ENCODE measurements around the gene LYRM1. TPM values are rescaled to one million over a fixed set of nuclear protein-coding genes. Genes with fewer than 3 reads are reported as not detected.
"Not testable (repeated sequence)": the region's sequence is repeated elsewhere in the genome, so short reads cannot be mapped to it uniquely, and the experiment has no call there.

Gene LYRM1
- total RNA-seq, 2 donors from 2014 or later: 19.4 to 20.9 TPM

DNA sequence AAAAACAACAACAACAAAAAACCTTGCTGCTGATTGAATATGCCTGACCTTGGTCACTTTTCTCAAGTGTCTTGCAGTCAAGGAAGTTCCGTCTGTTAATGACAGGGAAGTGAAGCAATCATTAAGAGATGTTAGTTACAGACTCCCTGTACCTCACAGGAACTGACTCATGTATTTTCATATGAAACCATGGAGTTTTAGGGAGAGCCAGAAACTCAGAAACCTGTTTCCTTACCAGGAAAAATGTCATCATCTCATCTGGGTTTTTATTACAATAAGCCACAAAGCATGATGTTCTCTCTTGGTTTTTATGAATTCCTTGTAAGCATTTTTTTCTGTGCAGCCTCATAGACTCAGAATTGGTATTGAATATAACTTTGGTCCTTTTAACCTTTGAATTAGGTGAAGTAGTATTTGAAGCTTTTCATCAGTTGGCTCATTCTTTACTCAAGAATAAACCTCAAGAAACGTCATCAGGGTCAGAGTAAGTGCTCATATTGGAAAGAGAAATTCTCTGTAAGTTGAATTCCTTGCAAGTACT, 10.3 kb downstream of the LYRM1 start:
- Mint-ChIP-seq H3K36me3 (no peaks in the 10 kb centered on the region), H3K9me3 (no peaks in the 10 kb centered on the region), H3K27ac (peak overlapping the region in 1 of 2 donors; percentile 76)
- ATAC-seq: peak; percentile 72 to 87
- no peak for DNase-seq (ENCODE audit: low spot score in 2 of 2)

DNA sequence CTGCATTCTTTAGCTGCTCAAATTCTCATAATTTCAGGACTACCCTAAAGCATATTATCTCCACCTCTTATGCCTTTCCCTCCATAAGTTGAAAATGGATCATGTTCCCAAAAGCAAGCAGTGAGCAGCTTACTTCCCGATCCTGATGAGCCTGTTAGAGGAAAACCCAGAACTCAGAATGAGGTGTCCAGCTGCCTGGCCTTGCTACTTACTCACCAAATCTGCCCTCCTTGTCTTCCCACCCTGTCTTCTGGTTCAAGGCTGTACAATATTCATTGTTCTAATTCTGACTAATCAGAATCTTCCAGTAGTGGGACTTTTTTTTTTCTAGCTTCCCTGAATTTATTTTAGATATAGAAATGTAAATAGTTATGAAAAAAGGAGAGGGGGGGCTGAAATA, 10.8 kb downstream of the LYRM1 start:
- DNase-seq (ENCODE audit: low spot score in 2 of 2) (no peak), ATAC-seq (peak; percentile 51 to 65)
- Mint-ChIP-seq H3K9me3 (no peaks in the 10 kb centered on the region), H3K36me3 (peaks cover 2% of the 10 kb centered on the region in 2 donors), H3K27ac (peak overlapping the region; percentile 29 to 76)

DNA sequence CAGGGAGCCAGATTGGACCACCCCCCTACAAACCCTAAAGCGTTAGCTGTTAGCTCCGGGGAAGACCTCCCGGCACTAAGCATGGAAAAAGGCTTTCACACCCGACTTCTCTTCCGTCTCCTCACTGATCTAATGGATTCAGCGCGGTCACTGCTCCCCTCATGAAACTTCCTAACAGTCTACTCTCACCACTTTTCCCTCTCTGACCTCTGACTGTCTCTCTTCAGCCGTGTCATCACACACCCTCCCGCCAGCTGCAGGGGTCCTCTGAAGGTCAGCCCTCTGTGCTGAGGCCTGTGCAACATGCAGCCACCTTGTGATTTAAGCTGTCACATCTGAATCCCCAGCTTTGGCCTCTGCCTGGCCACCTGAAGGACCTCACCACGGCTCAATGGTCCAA, 15.7 kb downstream of the LYRM1 start:
- DNase-seq (ENCODE audit: low spot score in 2 of 2) (no peak), ATAC-seq (no peak)
- no peaks in the 10 kb centered on the region for H3K9me3 Mint-ChIP-seq
- peak overlapping the region in 1 of 2 donors; percentile 11 for H3K27ac Mint-ChIP-seq
- peaks cover 5% of the 10 kb centered on the region in 2 donors for H3K36me3 Mint-ChIP-seq

DNA sequence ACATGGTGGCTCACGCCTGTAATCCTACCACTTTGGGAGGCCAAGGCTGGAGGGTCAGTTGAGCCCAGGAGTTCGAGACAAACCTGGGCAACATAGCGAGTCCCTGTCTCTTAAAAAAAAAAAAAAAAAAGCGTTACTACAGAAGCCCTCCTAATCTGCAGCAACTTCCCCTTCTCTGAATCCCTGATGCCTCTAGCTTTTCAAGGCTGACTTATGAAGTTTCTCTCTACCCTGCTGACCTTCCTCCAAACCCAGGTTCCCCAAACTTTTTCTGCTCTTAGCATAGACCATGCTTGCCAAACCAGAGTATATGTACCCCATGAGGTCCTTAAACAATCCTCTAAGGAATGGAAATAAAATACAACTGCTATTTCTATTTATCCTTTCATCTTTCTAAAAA, 16.4 kb downstream of the LYRM1 start:
- H3K9me3 Mint-ChIP-seq: no peaks in the 10 kb centered on the region
- ATAC-seq: no peak
- DNase-seq (ENCODE audit: low spot score in 2 of 2): no peak
- H3K27ac Mint-ChIP-seq: no peak overlapping the region
- H3K36me3 Mint-ChIP-seq: peaks cover 5% of the 10 kb centered on the region in 2 donors

DNA sequence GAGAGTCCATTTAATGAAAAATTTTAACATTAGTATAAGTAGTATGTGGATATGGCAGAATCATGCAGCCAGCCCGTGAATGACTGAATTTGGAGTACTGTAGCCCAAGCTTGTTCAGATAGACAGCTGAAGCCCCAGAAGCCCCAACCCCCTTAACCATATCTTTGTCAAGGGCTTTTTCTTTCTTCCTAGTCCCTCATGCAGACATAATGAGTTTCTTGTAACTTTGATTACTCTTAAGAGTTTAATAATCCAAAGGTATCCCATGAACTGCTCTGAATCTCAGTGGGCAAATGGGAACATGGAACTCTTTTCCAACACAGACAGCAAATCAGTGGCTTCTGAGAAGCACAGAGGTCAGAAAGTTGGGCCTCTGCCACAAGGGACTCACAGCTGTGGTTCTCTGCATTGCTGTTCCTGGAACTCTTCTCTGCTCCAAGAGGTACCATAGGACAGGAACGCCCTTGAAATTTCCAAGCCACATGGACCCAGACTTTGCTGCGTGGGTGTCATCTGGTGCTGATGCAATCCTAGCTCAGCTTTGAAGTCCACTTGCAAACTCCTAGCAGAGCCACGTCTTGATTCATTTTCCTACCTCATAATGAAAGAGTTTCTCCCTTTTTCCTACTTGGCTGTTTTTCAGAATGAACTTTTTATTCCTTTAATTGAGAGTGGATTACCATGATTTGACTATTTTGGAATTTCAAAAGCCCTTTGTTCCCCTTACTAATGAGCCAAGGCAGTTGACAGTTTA, 18.1 kb downstream of the LYRM1 start:
- DNase-seq (ENCODE audit: low spot score in 2 of 2) (no peak), ATAC-seq (no peak)
- peaks cover 5% of the 10 kb centered on the region in 2 donors for H3K36me3 Mint-ChIP-seq

DNA sequence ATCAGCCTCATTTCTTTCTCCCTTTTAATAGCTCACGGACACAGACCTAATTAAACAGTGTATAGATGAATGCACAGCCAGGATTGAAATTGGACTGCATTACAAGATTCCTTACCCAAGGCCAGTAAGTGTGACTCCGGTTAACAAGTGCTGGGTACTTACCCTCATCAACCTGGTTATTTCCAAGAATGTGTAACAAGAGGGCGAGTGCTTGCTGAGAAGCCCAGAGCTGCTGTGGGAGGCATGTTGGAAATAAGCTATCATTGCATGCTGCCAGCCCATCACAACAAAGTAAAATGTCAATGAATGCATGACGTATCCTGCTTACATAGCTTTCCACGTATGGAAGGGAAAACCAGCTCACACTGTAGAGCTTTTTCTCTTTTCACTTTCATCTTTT, 19.5 kb downstream of the LYRM1 start:
- Mint-ChIP-seq H3K27ac (no peak overlapping the region), H3K9me3 (no peaks in the 10 kb centered on the region), H3K36me3 (peaks cover 5% of the 10 kb centered on the region in 2 donors)
- no peak for DNase-seq (ENCODE audit: low spot score in 2 of 2)
- peak in 1 of 2 donors; percentile 40 for ATAC-seq

More for the DNA sequence above, 18.1 kb downstream of the LYRM1 start:
- Mint-ChIP-seq H3K27ac (no peak overlapping the region), H3K9me3 (no peaks in the 10 kb centered on the region)

DNA sequence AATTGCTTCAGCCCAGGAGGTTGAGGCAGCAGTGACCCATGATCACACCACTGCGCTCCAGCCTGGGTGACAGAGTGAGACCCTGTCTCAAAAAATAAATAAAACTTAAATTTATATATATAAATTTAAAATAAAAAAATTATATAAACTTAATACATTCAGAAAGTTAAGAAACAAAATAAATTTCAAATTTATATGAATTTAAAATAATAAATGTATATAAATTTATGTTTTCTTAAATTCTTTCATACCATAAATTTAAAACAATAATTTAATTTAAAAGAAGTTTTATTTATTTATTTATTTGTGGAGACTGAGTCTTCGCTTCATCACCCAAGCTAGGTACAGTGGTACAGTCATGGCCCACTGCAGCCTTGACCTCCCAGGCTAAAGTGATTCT, 20.2 kb downstream of the LYRM1 start:
- H3K9me3 Mint-ChIP-seq: no peaks in the 10 kb centered on the region
- no peak overlapping the region for H3K27ac Mint-ChIP-seq
- DNase-seq (ENCODE audit: low spot score in 2 of 2) (no peak), ATAC-seq (no peak)
- peaks cover 5% of the 10 kb centered on the region in 2 donors for H3K36me3 Mint-ChIP-seq

DNA sequence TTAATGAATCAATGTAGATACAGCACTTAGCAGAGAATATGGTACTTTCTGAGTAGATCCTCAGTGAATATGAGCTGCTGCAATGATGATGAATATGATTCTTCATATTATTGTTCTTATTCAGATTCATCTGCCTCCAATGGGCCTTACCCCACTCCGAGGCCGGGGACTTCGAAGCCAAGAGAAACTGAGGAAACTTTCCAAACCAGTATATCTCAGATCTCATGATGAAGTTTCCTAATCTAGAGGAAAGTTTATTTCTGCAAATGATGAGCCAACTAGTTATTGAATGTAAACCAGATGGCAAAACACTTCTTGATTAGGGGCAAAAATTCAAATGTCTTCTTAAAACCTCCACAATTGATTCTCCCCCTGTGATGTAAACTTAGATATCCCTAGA, 23.3 kb downstream of the LYRM1 start:
- peaks cover 0 to 4% of the 10 kb centered on the region in 2 donors for H3K9me3 Mint-ChIP-seq
- ATAC-seq: no peak
- no peak for DNase-seq (ENCODE audit: low spot score in 2 of 2)
- peaks cover 0 to 9% of the 10 kb centered on the region in 2 donors for H3K36me3 Mint-ChIP-seq
- H3K27ac Mint-ChIP-seq: no peak overlapping the region

DNA sequence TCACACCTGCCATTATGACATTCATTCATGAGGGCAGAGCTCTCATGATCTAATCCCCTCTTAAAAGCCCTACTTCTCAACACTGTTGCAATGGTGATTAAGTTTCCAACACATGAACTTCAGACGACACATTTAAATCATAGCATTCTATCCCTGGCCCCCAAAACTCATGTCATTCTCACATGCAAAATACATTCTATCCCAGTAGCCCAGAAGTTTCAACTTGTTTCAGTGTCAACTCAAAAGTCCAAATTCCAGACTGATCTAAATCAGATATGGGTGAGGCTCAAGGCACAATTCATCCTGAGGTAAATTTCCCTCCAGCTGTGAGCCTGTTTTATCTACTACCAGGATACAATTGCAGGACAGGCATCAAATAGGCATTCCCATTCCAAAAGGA, 25.2 kb downstream of the LYRM1 start:
- no peak for ATAC-seq
- H3K36me3 Mint-ChIP-seq: peaks cover 0 to 9% of the 10 kb centered on the region in 2 donors
- peaks cover 0 to 4% of the 10 kb centered on the region in 2 donors for H3K9me3 Mint-ChIP-seq
- DNase-seq (ENCODE audit: low spot score in 2 of 2): no peak
- H3K27ac Mint-ChIP-seq: no peak overlapping the region

DNA sequence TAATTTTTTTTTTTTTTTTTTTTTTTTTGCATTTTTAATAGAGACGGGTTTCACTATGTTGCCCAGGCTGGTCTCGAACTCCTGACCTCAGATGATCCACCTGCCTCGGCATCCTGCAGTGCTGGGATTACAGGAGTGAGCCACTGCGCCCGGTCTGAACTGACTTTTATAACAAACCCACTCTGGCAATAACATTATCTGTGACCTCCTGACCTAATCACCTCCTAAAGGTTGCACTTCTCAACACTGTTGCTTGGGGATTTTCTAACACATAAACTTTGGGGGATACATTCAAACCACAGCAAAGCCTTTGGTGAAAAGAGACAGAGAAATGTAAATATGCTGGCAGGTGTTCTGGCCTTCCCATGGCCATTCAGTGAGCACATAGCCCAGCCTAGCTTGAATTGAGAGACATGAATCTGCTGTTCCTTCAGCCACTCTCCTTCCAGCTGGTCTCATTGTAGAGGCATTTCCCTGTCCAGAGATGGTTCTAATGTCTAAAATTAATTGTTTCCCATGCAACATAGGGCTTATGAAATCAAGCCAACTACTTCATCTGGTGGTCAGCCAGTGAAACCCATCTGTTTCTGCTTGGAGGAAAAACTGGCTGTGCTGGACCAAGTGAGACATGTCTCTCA, 28.3 kb downstream of the LYRM1 start:
- peaks cover 0 to 4% of the 10 kb centered on the region in 2 donors for H3K9me3 Mint-ChIP-seq
- H3K36me3 Mint-ChIP-seq: peaks cover 0 to 9% of the 10 kb centered on the region in 2 donors
- ATAC-seq: no peak
- DNase-seq (ENCODE audit: low spot score in 2 of 2): no peak
- no peak overlapping the region for H3K27ac Mint-ChIP-seq

DNA sequence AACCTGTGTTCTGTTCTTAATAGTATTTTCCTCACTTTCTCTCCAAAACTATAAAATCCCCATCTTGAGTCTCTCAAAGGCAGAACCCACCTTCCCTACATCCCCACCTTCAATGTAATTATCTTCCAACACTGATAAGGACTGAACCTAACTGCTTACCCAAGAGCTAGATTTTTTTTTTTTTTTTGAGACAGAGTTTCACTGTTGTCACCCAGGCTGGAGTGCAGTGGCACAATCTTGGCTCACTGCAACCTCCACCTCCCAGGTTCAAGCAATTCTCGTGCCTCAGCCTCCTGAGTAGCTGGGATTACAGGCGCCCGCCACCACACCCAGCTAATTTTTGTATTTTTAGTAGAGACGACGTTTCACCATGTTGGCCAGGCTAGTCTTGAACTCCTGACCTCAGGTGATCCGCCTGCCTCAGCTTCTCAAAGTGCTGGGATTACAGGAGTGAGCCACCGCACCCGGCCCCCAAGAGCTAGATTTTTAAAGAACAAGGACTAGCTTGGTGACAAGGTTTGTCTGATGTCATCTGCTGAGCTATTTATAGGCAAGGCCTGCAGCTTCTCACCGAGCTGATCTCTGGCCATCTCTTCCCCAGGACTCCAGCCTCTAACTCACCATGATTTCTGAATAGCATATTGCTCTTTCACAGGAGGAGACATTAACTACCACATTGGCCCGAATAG, 29.2 kb downstream of the LYRM1 start:
- not testable (repeated sequence) for H3K9me3 Mint-ChIP-seq; DNase-seq (ENCODE audit: low spot score in 2 of 2); H3K36me3 Mint-ChIP-seq; H3K27ac Mint-ChIP-seq; ATAC-seq

DNA sequence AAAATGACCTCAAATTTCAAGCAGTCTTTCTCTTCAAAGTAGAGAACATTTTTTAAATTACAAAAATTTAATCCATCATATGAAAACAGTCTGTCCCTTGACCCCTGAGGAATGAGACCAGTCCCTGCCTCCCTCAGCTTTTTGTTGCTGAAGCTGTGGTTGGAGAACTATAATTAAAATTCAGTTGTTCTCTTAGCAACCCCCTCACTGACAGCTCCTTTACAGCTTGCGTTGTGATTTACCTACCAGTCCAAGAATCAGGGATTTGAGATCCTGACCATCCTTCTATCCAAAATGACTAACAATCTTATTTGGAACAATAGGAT, 29.8 kb downstream of the LYRM1 start:
- Mint-ChIP-seq H3K27ac (no peak overlapping the region), H3K9me3 (peaks cover 0 to 4% of the 10 kb centered on the region in 2 donors), H3K36me3 (peaks cover 0 to 9% of the 10 kb centered on the region in 2 donors)
- DNase-seq (ENCODE audit: low spot score in 2 of 2): no peak
- no peak for ATAC-seq

DNA sequence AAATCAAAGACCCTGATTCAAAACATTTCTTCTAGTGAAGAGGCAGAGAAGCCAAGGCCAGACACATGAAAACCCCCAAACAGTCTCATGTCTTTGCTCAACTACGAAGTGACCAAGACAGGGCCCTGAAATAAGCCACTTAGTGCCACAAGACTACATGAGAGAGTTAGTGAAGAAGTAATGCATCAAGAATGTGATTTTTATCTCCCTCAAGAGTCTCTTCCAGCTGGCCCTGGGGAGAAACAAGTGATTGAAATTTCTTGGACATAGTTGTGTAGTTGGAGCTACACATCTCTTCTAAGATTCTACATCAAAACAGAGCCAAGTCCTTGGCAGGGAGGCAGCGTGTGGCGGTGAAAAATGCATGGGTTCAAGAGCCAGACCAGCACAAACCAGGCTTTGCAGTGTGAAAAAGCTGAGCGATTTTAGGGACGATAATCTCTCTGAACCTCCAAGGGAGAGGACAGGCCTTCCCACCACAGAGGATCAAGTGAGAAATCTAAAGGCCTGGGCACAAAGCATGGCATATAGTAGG, 30.6 kb downstream of the LYRM1 start:
- no peak for DNase-seq (ENCODE audit: low spot score in 2 of 2)
- Mint-ChIP-seq H3K27ac (no peak overlapping the region), H3K9me3 (peaks cover 0 to 4% of the 10 kb centered on the region in 2 donors), H3K36me3 (peaks cover 0 to 9% of the 10 kb centered on the region in 2 donors)
- no peak for ATAC-seq

DNA sequence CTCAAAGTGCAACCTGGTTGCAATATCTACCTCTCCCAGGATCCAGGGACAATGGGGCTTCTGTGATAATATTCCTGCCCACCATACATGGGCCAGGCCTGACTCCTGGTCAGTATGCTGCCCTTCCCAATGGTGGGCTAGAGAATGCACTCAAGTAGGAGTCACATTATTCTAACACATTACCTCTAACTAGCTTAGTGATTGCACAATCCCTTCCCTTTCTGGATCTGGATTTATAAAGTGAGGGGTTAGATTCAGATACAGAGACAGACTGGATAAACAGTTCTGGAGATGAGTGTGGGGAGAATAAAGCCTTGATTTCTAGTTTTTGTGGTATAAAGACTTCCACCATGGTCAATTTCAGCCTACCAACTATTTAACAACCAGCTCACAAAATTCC, 33.0 kb downstream of the LYRM1 start:
- H3K9me3 Mint-ChIP-seq: no peaks in the 10 kb centered on the region
- ATAC-seq (no peak), DNase-seq (ENCODE audit: low spot score in 2 of 2) (no peak)
- H3K27ac Mint-ChIP-seq: no peak overlapping the region
- no peaks in the 10 kb centered on the region for H3K36me3 Mint-ChIP-seq

DNA sequence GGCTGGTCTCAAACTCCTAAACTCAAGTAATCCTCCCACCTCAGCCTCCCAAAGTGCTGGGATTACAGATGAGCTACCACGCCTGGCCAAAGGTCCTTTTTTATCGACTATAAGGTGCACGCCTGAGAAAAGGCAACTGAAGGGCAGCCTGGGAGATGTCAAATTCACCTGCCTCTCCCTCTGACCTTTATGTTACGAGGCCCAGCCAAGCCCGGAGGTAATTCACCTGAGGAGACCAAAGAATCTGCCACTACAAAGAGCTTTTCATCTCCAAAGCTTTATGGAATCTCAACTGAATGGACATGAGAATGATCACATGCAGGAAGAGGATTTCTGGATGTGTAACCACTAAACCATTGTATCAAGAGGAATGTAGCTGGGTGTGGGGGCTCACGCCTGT, 37.2 kb downstream of the LYRM1 start:
- H3K27ac Mint-ChIP-seq: peak overlapping the region in 1 of 2 donors; percentile 82
- no peak for DNase-seq (ENCODE audit: low spot score in 2 of 2)
- H3K36me3 Mint-ChIP-seq: no peaks in the 10 kb centered on the region
- no peaks in the 10 kb centered on the region for H3K9me3 Mint-ChIP-seq
- no peak for ATAC-seq

DNA sequence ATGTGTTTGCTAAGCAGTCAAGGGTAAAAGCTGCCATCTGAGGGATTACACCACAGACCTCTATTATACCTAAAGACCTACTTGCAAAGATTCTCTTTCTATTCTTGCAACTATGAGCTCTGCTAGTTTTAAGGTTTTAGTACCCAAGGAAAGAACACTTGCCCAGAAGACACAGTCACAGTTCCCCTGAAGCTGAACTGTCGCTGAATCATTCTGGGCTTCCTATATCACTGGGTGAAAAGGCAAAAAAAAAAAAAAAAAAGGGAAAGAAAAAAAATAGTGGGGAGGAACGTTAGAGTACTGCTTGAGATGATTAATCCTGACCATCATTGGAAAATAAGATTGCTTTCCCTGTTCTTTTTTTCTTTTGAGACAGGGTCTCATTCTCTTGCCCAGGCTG, 37.9 kb downstream of the LYRM1 start:
- no peaks in the 10 kb centered on the region for H3K9me3 Mint-ChIP-seq
- DNase-seq (ENCODE audit: low spot score in 2 of 2) (no peak), ATAC-seq (peak; percentile 65 to 88)
- H3K27ac Mint-ChIP-seq: peak overlapping the region in 1 of 2 donors; percentile 82
- no peaks in the 10 kb centered on the region for H3K36me3 Mint-ChIP-seq

DNA sequence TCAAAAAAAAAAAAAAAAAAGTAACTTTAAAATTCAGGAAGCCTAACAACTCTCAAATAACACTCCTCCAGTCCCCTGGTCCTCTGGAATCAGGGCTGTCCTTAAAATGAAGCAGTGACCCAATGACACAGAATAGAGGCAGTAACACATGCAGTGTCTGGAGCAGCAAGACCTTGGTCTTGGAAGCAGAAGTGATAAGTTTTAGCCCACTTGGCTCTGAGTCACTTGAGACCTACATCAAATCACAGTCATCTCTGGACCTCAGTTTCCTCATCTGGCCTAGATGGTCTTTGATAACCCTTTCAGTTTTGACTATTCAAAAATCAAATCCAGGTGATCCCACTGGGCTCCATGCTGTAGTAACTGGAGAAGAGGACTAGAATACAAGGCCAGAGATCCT, 39.0 kb downstream of the LYRM1 start:
- H3K27ac Mint-ChIP-seq: no peak overlapping the region
- ATAC-seq (peak; percentile 39 to 66), DNase-seq (ENCODE audit: low spot score in 2 of 2) (no peak)
- H3K36me3 Mint-ChIP-seq: no peaks in the 10 kb centered on the region
- no peaks in the 10 kb centered on the region for H3K9me3 Mint-ChIP-seq
